GM12878 (cell line): ENCODE results near the gene NDUFAF5. TPM values are rescaled to one million over a fixed set of nuclear protein-coding genes. Genes with fewer than 3 reads are reported as not detected.

ENCODE experiments used
- ATAC-seq: fragments of 200-7000 bp; cut with Tn5 transposase; 3 replicates; pipeline ENCODE4 v1.9.1; 2020; ENCODE audit warnings: mild to moderate bottlenecking, moderate library complexity
- BruUV-seq: library from RNA; stranded (reverse); fragments of 400-500 nt; replicated peaks from 2 replicates; lab custom pipeline; 2021; lab: Mats Ljungman, UMichigan
- CTCF ChIA-PET: fragments of 300-600 bp; sonication (Branson Sonifier 250); formaldehyde crosslinking; extraction: SDS; loops from one replicate; lab custom pipeline; 2021; ENCODE audit warnings: inconsistent platforms; lab: Yijun Ruan, JAX
- POLR2A ChIA-PET: fragments of 350-600 bp; formaldehyde crosslinking; extraction: SDS; loops from one replicate; lab custom pipeline; 2021; ENCODE audit warnings: inconsistent platforms; lab: Charles Lee
- RAD21 ChIA-PET: fragments of 300-600 bp; sonication (Branson Sonifier 250); formaldehyde crosslinking; loops from one replicate; lab custom pipeline; 2023; ENCODE audit warnings: antibody characterized with exemption; ENCODE audit not compliant: unreplicated experiment; lab: Charles Lee
- SMC1A ChIA-PET: fragments of 300-600 bp; sonication (Branson Sonifier 250); formaldehyde crosslinking; loops from one replicate; lab custom pipeline; 2023; ENCODE audit not compliant: unreplicated experiment, uncharacterized antibody; lab: Charles Lee
- DNase-seq: peaks from one replicate; pipeline ENCODE4 v3.0.0-alpha.2; 2011; ENCODE audit warnings: low read depth, low spot score
- FAIRE-seq: peaks from 3 replicates; lab custom pipeline; 2011; peaks lifted over from hg19 to GRCh38; lab: Jason Lieb, UNC
- H2AFZ ChIP-seq: 2 replicates; pipeline ENCODE4 v1.6.0; 2011; ENCODE audit warnings: low read depth, low read length, control low read depth; ENCODE audit not compliant: control insufficient read depth
- H3K27ac ChIP-seq: 2 replicates; pipeline ENCODE4 v1.5.1; 2011; ENCODE audit warnings: control low read depth; ENCODE audit not compliant: control insufficient read depth, insufficient read depth
- H3K27me3 ChIP-seq, 2 experiments: replicated peaks in 1 of 2; 2 replicates each; pipeline versions ENCODE4 v1.6.0 to v1.6.1; 2011; ENCODE audit warnings: low read length in 1 of 2; ENCODE audit not compliant: control insufficient read depth in 2 of 2, insufficient read depth in 2 of 2
- H3K36me3 ChIP-seq, 2 experiments: 2 replicates each; pipeline ENCODE4 v1.5.1; 2011; ENCODE audit warnings: low read length in 1 of 2; ENCODE audit not compliant: control insufficient read depth in 2 of 2, insufficient read depth in 2 of 2
- H3K4me1 ChIP-seq: 2 replicates; pipeline ENCODE4 v1.6.1; 2011; ENCODE audit warnings: mild to moderate bottlenecking, low read length, moderate library complexity, mixed read lengths; ENCODE audit not compliant: control insufficient read depth, insufficient read depth
- H3K4me2 ChIP-seq: 2 replicates; pipeline ENCODE4 v1.6.0; 2011; ENCODE audit warnings: control low read depth; ENCODE audit not compliant: control insufficient read depth, insufficient read depth
- H3K4me3 ChIP-seq: fragments of 200-600 bp; sonication (generic); 2 replicates; pipeline ENCODE4 v1.5.1; 2016
- H3K79me2 ChIP-seq: 2 replicates; pipeline ENCODE4 v1.6.0; 2011; ENCODE audit warnings: low read length; ENCODE audit not compliant: control insufficient read depth, insufficient read depth
- H3K9ac ChIP-seq: 2 replicates; pipeline ENCODE4 v1.8.0; 2011; ENCODE audit warnings: low read length, control low read depth, mixed read lengths; ENCODE audit not compliant: control insufficient read depth, insufficient read depth
- H3K9me3 ChIP-seq: replicated peaks from 3 replicates; pipeline ENCODE4 v1.5.1; 2011; ENCODE audit warnings: mild to moderate bottlenecking, low read length; ENCODE audit not compliant: control insufficient read depth, insufficient read depth
- H4K20me1 ChIP-seq: 2 replicates; pipeline ENCODE4 v1.6.0; 2011; ENCODE audit not compliant: control insufficient read depth, insufficient read depth
- LARP7 ChIP-seq: fragments of 450-650 bp; IDR thresholded peaks from 2 replicates; pipeline ENCODE4 v1.6.1; 2017; ENCODE audit warnings: mild to moderate bottlenecking
- WGBS: methylation state at CpG from one replicate; pipeline ENCODE4 v1.1.6; 2016; ENCODE audit warnings: low lambda C conversion rate; ENCODE audit not compliant: insufficient replicate concordance, insufficient coverage; ENCODE audit errors: missing lambda C conversion rate; 5-methylcytosine and 5-hydroxymethylcytosine counted together
- in situ Hi-C: fragments of 300-500 bp; cut with MboI; formaldehyde crosslinking; loops from 9 replicates; pipeline ENCODE4 v1.14.3; 2018; ENCODE audit warnings: mixed read lengths
- intact Hi-C: fragments of 100-400 bp; cut with micrococcal nuclease; formaldehyde crosslinking; loops from one replicate; pipeline ENCODE4 v1.14.2; 2022; ENCODE audit not compliant: unreplicated experiment
- polyA plus RNA-seq, 11 experiments: library from polyadenylated mRNA; depleted of rRNA in 4 of 11; unstranded in 6 of 11; stranded (reverse) in 5 of 11; fragments of >200 nt; fragmentation: Nextera tagmentation in 4 of 11; fragmentation: Illumina TruSeq in 1 of 11; extraction: Ambion mirVana in 4 of 11; extraction: Trizol in 1 of 11; gene quantifications; 1 replicate in 1 of 11; 2 replicates in 10 of 11; pipeline versions ENCODE4 v1.2.1 to v1.2.3, GENCODE V29; 2011 to 2016; ENCODE audit warnings: inconsistent platforms in 2 of 11, missing spikeins in 2 of 11, low read depth in 1 of 11
- total RNA-seq, 4 experiments: library from RNA; depleted of rRNA in 3 of 4; stranded (reverse); fragments of >200 nt in 3 of 4; fragmentation: Illumina TruSeq in 1 of 4; extraction: Trizol in 1 of 4; gene quantifications; 2 replicates each; pipeline versions ENCODE4 v1.2.1 to v1.2.3, GENCODE V29; 2013 to 2021
- TF ChIP-seq, protein P1 (sequence below), 3 experiments: IDR thresholded peaks in 2 of 3; conservative IDR thresholded peaks in 1 of 3; 2 replicates each; pipeline ENCODE4 v1.5.1; 2011; ENCODE audit warnings: low read depth in 3 of 3, low read length in 3 of 3, mild to moderate bottlenecking in 3 of 3, control low read depth in 2 of 3, moderate library complexity in 2 of 3, inconsistent platforms in 1 of 3, mixed read lengths in 1 of 3; ENCODE audit not compliant: control insufficient read depth in 2 of 3, insufficient read depth in 1 of 3; ENCODE audit errors: extremely low read depth in 1 of 3

The NDUFAF5 gene
- total and polyA plus RNA-seq, 10 of the 15 experiments (the other 5 are each of a cell fraction or from before 2014, with no cell fraction given): 15.6 to 36.9 (median 28.0) TPM

DNA sequence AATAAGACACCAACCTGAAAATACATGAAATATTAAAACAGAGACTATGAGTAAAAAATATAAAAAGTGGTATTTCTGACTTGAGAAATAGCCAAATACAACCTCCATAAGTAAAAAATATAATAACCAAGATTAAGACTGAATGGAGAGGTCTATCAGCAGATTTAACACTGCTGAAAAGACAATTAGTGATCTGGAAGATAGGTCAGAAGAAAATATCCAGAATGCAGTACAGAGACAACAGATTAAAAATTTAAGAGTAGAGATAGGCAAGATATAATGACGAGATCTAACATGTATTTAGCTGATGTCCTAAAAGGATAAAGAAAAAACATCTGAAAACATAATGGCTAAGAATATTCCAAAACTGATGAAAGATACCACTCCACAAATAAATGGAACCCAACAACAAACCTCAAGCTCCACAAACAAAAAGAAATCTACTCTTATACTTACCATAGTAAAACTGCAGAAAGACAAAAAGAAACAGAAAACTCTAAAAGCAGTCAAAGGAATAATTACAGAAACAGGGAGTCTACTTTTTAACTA, 18.9 kb upstream of the NDUFAF5 start (continued):
- TF ChIP-seq, protein P1, sequence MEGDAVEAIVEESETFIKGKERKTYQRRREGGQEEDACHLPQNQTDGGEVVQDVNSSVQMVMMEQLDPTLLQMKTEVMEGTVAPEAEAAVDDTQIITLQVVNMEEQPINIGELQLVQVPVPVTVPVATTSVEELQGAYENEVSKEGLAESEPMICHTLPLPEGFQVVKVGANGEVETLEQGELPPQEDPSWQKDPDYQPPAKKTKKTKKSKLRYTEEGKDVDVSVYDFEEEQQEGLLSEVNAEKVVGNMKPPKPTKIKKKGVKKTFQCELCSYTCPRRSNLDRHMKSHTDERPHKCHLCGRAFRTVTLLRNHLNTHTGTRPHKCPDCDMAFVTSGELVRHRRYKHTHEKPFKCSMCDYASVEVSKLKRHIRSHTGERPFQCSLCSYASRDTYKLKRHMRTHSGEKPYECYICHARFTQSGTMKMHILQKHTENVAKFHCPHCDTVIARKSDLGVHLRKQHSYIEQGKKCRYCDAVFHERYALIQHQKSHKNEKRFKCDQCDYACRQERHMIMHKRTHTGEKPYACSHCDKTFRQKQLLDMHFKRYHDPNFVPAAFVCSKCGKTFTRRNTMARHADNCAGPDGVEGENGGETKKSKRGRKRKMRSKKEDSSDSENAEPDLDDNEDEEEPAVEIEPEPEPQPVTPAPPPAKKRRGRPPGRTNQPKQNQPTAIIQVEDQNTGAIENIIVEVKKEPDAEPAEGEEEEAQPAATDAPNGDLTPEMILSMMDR (IDR thresholded peaks at IDR 0.05 in 2 of 3, conservative IDR thresholded peaks at IDR 0.05 in 1 of 3; ENCODE audit: control insufficient read depth in 2 of 3, extremely low read depth in 1 of 3, insufficient read depth in 1 of 3, low read depth in 3 of 3, low read length in 3 of 3): no peak

DNA sequence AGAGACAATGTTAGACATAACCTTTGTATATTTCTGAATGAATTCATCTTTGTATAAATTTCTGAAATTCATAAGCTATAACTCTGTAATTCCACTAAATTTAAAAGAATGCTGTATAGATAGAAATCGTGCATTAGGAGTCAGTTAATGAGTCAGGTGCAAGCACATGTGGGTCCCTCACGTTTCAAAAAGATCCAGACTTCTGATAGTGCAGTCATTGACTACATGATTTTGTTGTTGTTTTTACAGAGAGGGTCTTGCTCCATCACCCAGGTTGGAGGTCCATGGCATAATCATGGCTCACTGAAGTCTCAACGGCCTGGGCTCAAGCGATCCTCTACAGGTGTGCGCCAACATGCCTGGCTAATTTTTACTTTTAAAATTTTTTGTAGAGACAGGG, 14.7 kb upstream of the NDUFAF5 start:
- BruUV-seq: no TSS peak
- ChIA-PET CTCF (interaction anchor here (1.2 to 6.6 kb wide), 10 partner anchors 7 to 309 kb away, joined by 3 to 93 read pairs (median 14); no protein-coding TSS in a partner anchor), SMC1A (interaction anchor here (1.6 to 4.5 kb wide), 4 partner anchors 24 to 446 kb away, joined by 5 to 50 read pairs (median 26); no protein-coding TSS in a partner anchor), RAD21 (interaction anchor here (4.1 to 5.7 kb wide), 3 partner anchors 18 to 222 kb away, joined by 23 to 57 read pairs (median 41); no protein-coding TSS in a partner anchor), POLR2A (no interaction called here)
- Histone ChIP-seq H4K20me1 (no peaks in the 10 kb centered on the region), H3K27ac (no peak overlapping the region), H3K9ac (no peak overlapping the region), H3K9me3 (peaks cover 15% of the 10 kb centered on the region), H3K36me3 (peaks cover 4 to 31% of the 10 kb centered on the region in 2 experiments), H3K4me1 (no peaks in the 10 kb centered on the region), H3K79me2 (no peaks in the 10 kb centered on the region), H2AFZ (no peak overlapping the region), H3K4me3 (no peak overlapping the region), H3K4me2 (no peak overlapping the region), H3K27me3 (no peaks in the 10 kb centered on the region)
- no peak for TF ChIP-seq LARP7
- intact Hi-C loops (no loop called here), in situ Hi-C loops (no loop called here)
- ATAC-seq (no peak), DNase-seq (no peak), FAIRE-seq (no peak)
- 97% methylated on average over 5 of the region's 5 CpGs for WGBS
